ENCODE data around the gene UGT1A6.

The UGT1A6 gene

DNA sequence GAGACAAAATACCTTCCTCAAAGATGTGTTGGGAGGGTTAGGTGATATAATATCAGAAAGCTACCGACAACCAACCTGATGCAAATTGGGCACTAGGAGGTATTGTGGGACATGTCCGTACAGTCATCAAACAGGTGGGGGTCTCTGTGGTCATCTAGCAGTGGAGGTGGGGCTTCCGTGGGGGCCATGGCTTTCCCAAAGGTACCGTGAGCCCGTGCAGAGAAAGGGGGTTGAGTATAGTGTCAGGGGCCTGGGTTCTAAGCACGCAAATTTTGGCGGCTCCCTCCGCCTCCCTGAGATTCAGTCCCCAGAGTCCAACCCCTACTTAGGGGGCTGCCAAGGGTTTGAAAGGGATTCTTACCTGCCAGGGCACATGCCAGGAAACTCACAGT, 129.0 kb downstream of the UGT1A6 start:
- TF ChIP-seq, protein P1, sequence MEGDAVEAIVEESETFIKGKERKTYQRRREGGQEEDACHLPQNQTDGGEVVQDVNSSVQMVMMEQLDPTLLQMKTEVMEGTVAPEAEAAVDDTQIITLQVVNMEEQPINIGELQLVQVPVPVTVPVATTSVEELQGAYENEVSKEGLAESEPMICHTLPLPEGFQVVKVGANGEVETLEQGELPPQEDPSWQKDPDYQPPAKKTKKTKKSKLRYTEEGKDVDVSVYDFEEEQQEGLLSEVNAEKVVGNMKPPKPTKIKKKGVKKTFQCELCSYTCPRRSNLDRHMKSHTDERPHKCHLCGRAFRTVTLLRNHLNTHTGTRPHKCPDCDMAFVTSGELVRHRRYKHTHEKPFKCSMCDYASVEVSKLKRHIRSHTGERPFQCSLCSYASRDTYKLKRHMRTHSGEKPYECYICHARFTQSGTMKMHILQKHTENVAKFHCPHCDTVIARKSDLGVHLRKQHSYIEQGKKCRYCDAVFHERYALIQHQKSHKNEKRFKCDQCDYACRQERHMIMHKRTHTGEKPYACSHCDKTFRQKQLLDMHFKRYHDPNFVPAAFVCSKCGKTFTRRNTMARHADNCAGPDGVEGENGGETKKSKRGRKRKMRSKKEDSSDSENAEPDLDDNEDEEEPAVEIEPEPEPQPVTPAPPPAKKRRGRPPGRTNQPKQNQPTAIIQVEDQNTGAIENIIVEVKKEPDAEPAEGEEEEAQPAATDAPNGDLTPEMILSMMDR (IDR thresholded peaks at IDR 0.05; ENCODE audit: low read depth, low read length), result no peak
- no peak overlapping the region for H3K4me3 ChIP-seq (replicated peaks in 1 of 2; ENCODE audit: low read depth in 2 of 2, low read length in 2 of 2)
- no peak for DNase-seq (ENCODE audit: low read depth in 2 of 2)

DNA sequence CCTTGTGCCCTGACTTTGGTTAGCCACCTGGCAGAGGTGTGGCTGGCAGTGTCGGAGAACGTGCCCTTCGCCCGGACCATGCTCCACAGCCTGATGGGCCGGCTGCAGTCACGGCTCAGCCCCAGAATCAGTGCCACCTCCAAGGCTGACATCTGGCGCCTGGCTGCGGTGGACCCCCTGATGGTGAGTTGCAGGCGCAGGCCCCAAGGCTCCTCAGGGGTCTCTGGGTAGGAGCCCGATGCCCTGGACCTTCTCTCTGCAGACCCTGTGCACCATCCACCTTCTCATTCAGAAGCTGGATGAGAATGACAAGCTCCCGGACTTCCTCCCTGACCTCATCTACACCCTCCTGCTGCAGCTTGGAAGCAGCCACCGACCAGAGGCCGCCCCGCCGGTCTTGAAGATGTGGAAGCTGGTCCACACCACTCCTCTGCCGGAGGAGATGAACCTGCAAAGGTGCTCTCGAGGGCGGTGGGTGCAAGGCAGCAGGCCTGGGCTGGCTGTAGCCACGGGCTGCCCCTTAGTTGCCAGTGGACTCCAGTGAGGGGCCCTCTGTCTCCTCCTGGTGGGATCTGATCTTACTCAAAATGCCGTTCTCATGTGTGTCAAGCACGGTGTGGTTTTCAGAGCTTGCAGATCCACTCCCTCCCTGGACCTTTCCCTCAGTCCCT, 129.5 kb downstream of the UGT1A6 start:
- TF ChIP-seq, protein P1 (IDR thresholded peaks at IDR 0.05; ENCODE audit: low read depth, low read length), result no peak
- no peak for DNase-seq (ENCODE audit: low read depth in 2 of 2)
- no peak overlapping the region for H3K4me3 ChIP-seq (replicated peaks in 1 of 2; ENCODE audit: low read depth in 2 of 2, low read length in 2 of 2)

All from cardiac fibroblast (primary cell).